H1 (cell line): Measurements from ENCODE around the gene ZNF3. TPM values are rescaled to one million over a fixed set of nuclear protein-coding genes. Genes with fewer than 3 reads are reported as not detected.

Experiments
- CTCF ChIA-PET: fragments of 300-600 bp; sonication (Branson Sonifier 250); formaldehyde crosslinking; loops from one replicate; lab custom pipeline; 2021; ENCODE audit not compliant: partially characterized antibody; lab: Charles Lee
- POLR2A ChIA-PET: fragments of 300-600 bp; sonication (Branson Sonifier 250); formaldehyde crosslinking; loops from one replicate; lab custom pipeline; 2021; ENCODE audit warnings: inconsistent platforms; ENCODE audit not compliant: partially characterized antibody; lab: Charles Lee
- DNase-seq, 2 experiments: peaks; one replicate each; pipeline versions ENCODE4 v3.0.0 to v3.0.0-alpha.2; 2010 to 2022; ENCODE audit warnings: low spot score in 2 of 2, low read depth in 1 of 2, mixed read lengths in 1 of 2
- FAIRE-seq: peaks from 2 replicates; lab custom pipeline; 2011; peaks lifted over from hg19 to GRCh38; lab: Jason Lieb, UNC
- H2AFZ ChIP-seq: 2 replicates; pipeline ENCODE4 v1.8.1; 2012; ENCODE audit warnings: low read length, inconsistent platforms
- H2AK5ac ChIP-seq: 2 replicates; pipeline ENCODE4 v1.6.1; 2013; ENCODE audit warnings: low read depth, low read length
- H2BK120ac ChIP-seq: replicated peaks from 2 replicates; pipeline ENCODE3; 2013; ENCODE audit warnings: low read depth, low read length, inconsistent platforms
- H2BK12ac ChIP-seq: 2 replicates; pipeline ENCODE4 v1.6.1; 2013; ENCODE audit warnings: low read depth, low read length
- H2BK15ac ChIP-seq: 2 replicates; pipeline ENCODE4 v1.6.1; 2013; ENCODE audit warnings: low read length
- H2BK20ac ChIP-seq: 2 replicates; pipeline ENCODE4 v1.6.1; 2013; ENCODE audit warnings: low read length
- H2BK5ac ChIP-seq: 2 replicates; pipeline ENCODE4 v1.6.1; 2013; ENCODE audit warnings: low read depth, low read length
- H3K14ac ChIP-seq: 2 replicates; pipeline ENCODE4 v1.6.1; 2013; ENCODE audit warnings: inconsistent platforms; ENCODE audit not compliant: insufficient read length
- H3K18ac ChIP-seq: 2 replicates; pipeline ENCODE4 v1.6.1; 2013; ENCODE audit warnings: low read length; ENCODE audit errors: extremely low read depth
- H3K23ac ChIP-seq: 2 replicates; pipeline ENCODE4 v1.6.1; 2013; ENCODE audit warnings: inconsistent platforms; ENCODE audit not compliant: insufficient read length
- H3K23me2 ChIP-seq: 2 replicates; pipeline ENCODE4 v1.6.1; 2013; ENCODE audit warnings: low read depth, low read length
- H3K27ac ChIP-seq: 2 replicates; pipeline ENCODE4 v1.6.1; 2011; ENCODE audit warnings: low read depth, low read length, inconsistent platforms
- H3K27me3 ChIP-seq, 4 experiments: replicated peaks in 1 of 4; 1 replicate in 1 of 4; 2 replicates in 3 of 4; pipeline versions ENCODE4 v1.6.1 to v1.8.1; 2011 to 2013; ENCODE audit warnings: low read length in 3 of 4, mild to moderate bottlenecking in 3 of 4, inconsistent platforms in 2 of 4, mixed read lengths in 2 of 4, moderate library complexity in 1 of 4; ENCODE audit not compliant: control insufficient read depth in 3 of 4, insufficient read depth in 3 of 4; ENCODE audit errors: extremely low read depth in 1 of 4
- H3K36me3 ChIP-seq, 4 experiments: 2 replicates each; pipeline versions ENCODE4 v1.6.1 to v1.8.1; 2011 to 2013; ENCODE audit warnings: mild to moderate bottlenecking in 4 of 4, low read length in 3 of 4, moderate library complexity in 2 of 4, control low read depth in 1 of 4, inconsistent platforms in 1 of 4; ENCODE audit not compliant: insufficient read depth in 4 of 4, control insufficient read depth in 2 of 4
- H3K4ac ChIP-seq: replicated peaks from 2 replicates; pipeline ENCODE3; 2013; ENCODE audit warnings: low read length, low read depth, mixed read lengths, inconsistent platforms; ENCODE audit not compliant: insufficient read length
- H3K4me1 ChIP-seq, 4 experiments: replicated peaks in 1 of 4; 1 replicate in 1 of 4; 2 replicates in 3 of 4; pipeline versions ENCODE4 v1.6.1 to v1.8.1; 2011 to 2013; ENCODE audit warnings: low read length in 3 of 4, inconsistent platforms in 2 of 4, mixed read lengths in 1 of 4; ENCODE audit not compliant: insufficient read depth in 4 of 4, control insufficient read depth in 3 of 4
- H3K4me2 ChIP-seq, 2 experiments: 2 replicates each; pipeline versions ENCODE4 v1.6.1 to v1.8.1; 2011 to 2013; ENCODE audit warnings: low read depth in 2 of 2, low read length in 2 of 2, control low read depth in 1 of 2, inconsistent platforms in 1 of 2, mild to moderate bottlenecking in 1 of 2; ENCODE audit not compliant: insufficient read depth in 1 of 2
- H3K4me3 ChIP-seq, 4 experiments: fragments of 200-600, 300-600 bp in 1 of 4; sonication (generic), shearing (Covaris generic), sonication (Bioruptor Twin) in 1 of 4; 2 replicates each; pipeline versions ENCODE4 v1.5.1 to v1.8.1; 2011 to 2016; ENCODE audit warnings: low read length in 4 of 4, low read depth in 3 of 4, control low read depth in 2 of 4, inconsistent platforms in 2 of 4, mild to moderate bottlenecking in 2 of 4, mixed read lengths in 1 of 4, moderate library complexity in 1 of 4; ENCODE audit not compliant: insufficient read depth in 2 of 4; ENCODE audit errors: extremely low read depth in 1 of 4
- H3K56ac ChIP-seq: replicated peaks from 2 replicates; pipeline ENCODE3; 2013; ENCODE audit warnings: low read depth, mild to moderate bottlenecking, mixed read lengths, low read length, inconsistent platforms; ENCODE audit not compliant: insufficient read length
- H3K79me1 ChIP-seq: 2 replicates; pipeline ENCODE4 v1.6.1; 2013; ENCODE audit warnings: low read depth, low read length, control low read depth
- H3K79me2 ChIP-seq, 2 experiments: 2 replicates each; pipeline versions ENCODE4 v1.6.1 to v1.8.1; 2012 to 2013; ENCODE audit warnings: low read length in 2 of 2, mild to moderate bottlenecking in 2 of 2, inconsistent platforms in 1 of 2; ENCODE audit not compliant: insufficient read depth in 2 of 2, control insufficient read depth in 1 of 2
- H3K9ac ChIP-seq, 4 experiments: replicated peaks in 1 of 4; 1 replicate in 1 of 4; 2 replicates in 3 of 4; pipeline versions ENCODE4 v1.6.1 to v1.8.1; 2011 to 2013; ENCODE audit warnings: low read depth in 3 of 4, low read length in 3 of 4, control low read depth in 2 of 4, mild to moderate bottlenecking in 2 of 4, moderate library complexity in 2 of 4, inconsistent platforms in 1 of 4; ENCODE audit errors: extremely low read depth in 1 of 4
- H3K9me3 ChIP-seq, 2 experiments: 2 replicates each; pipeline versions ENCODE4 v1.6.1 to v1.8.1; 2012 to 2013; ENCODE audit warnings: mild to moderate bottlenecking in 2 of 2, moderate library complexity in 2 of 2, control low read depth in 1 of 2, inconsistent platforms in 1 of 2, low read depth in 1 of 2, low read length in 1 of 2, mixed read lengths in 1 of 2; ENCODE audit not compliant: insufficient read depth in 2 of 2
- H4K20me1 ChIP-seq, 2 experiments: replicated peaks in 1 of 2; 2 replicates each; pipeline versions ENCODE3 to v1.8.1; 2011 to 2013; ENCODE audit warnings: inconsistent platforms in 2 of 2, low read length in 2 of 2, mild to moderate bottlenecking in 1 of 2; ENCODE audit not compliant: insufficient read depth in 2 of 2, control insufficient read depth in 1 of 2
- H4K5ac ChIP-seq: 2 replicates; pipeline ENCODE4 v1.6.1; 2013; ENCODE audit warnings: low read length, low read depth, mixed read lengths, inconsistent platforms; ENCODE audit not compliant: insufficient read length
- H4K8ac ChIP-seq: 2 replicates; pipeline ENCODE4 v1.8.0; 2013; ENCODE audit warnings: mild to moderate bottlenecking, moderate library complexity, low read length, inconsistent platforms; ENCODE audit not compliant: insufficient read depth; ENCODE audit errors: extremely low read depth
- H4K91ac ChIP-seq: replicated peaks from 2 replicates; pipeline ENCODE3; 2013; ENCODE audit warnings: low read length, mixed read lengths, inconsistent platforms; ENCODE audit not compliant: insufficient read length
- BRCA1 ChIP-seq: IDR thresholded peaks from 2 replicates; pipeline ENCODE4 v1.6.1; 2012; ENCODE audit warnings: low read depth, low read length, improper control_type of control experiment
- EZH2 ChIP-seq: fragments of 200-600 bp; sonication (generic); IDR thresholded peaks from 2 replicates; pipeline ENCODE4 v1.7.1; 2012; ENCODE audit warnings: low read depth, mild to moderate bottlenecking, moderate library complexity, low read length, inconsistent platforms; ENCODE audit not compliant: severe bottlenecking
- KDM5A ChIP-seq: fragments of 200-600 bp; IDR thresholded peaks from 2 replicates; pipeline ENCODE4 v1.7.1; 2012; ENCODE audit warnings: mild to moderate bottlenecking, low read length, inconsistent platforms, mixed read lengths
- NANOG ChIP-seq: IDR thresholded peaks from 2 replicates; pipeline ENCODE4 v1.6.1; 2011; ENCODE audit warnings: low read length, low read depth, mild to moderate bottlenecking, inconsistent platforms; ENCODE audit not compliant: insufficient read depth, poor library complexity, severe bottlenecking
- POLR2AphosphoS5 ChIP-seq: IDR thresholded peaks from 2 replicates; pipeline ENCODE4 v1.6.1; 2011; ENCODE audit warnings: low read depth, low read length
- RFX5 ChIP-seq: IDR thresholded peaks from 2 replicates; pipeline ENCODE4 v1.6.1; 2011; ENCODE audit warnings: low read depth, low read length, improper control_type of control experiment, borderline replicate concordance
- RNF2 ChIP-seq: fragments of 200-900, 300-1000 bp; sonication (generic); IDR thresholded peaks from 2 replicates; pipeline ENCODE4 v1.7.1; 2016; ENCODE audit warnings: borderline replicate concordance, low read depth, mild to moderate bottlenecking, antibody characterized with exemption, low read length; ENCODE audit not compliant: poor library complexity, severe bottlenecking; ENCODE audit errors: missing control alignments
- SP2 ChIP-seq: IDR thresholded peaks from 2 replicates; pipeline ENCODE4 v1.6.1; 2012; ENCODE audit warnings: mild to moderate bottlenecking, low read length, inconsistent platforms
- SUZ12 ChIP-seq: fragments of 200-600 bp; sonication (generic); IDR thresholded peaks from 2 replicates; pipeline ENCODE4 v1.6.1; 2012; ENCODE audit warnings: mild to moderate bottlenecking, inconsistent platforms, low read length, moderate library complexity, mixed read lengths
- TAF1 ChIP-seq: IDR thresholded peaks from 2 replicates; pipeline ENCODE4 v1.6.1; 2011; ENCODE audit warnings: mild to moderate bottlenecking, low read depth, low read length
- ZNF274 ChIP-seq: IDR thresholded peaks from 2 replicates; pipeline ENCODE4 v1.7.0; 2012; ENCODE audit warnings: low read length, borderline replicate concordance; ENCODE audit errors: extremely low read depth
- WGBS, 2 experiments: shearing (Covaris generic) in 1 of 2; methylation state at CpG; one replicate each; pipeline versions ENCODE4 v1.1.6 to v1.1.7; 2013 to 2015; ENCODE audit warnings: low lambda C conversion rate in 2 of 2, mixed read lengths in 2 of 2, inconsistent platforms in 1 of 2, low coverage in 1 of 2, missing lambda C conversion rate in 1 of 2; ENCODE audit not compliant: insufficient replicate concordance in 2 of 2, insufficient coverage in 1 of 2, insufficient read length in 1 of 2; ENCODE audit errors: extremely low coverage in 1 of 2, missing lambda C conversion rate in 1 of 2; 5-methylcytosine and 5-hydroxymethylcytosine counted together
- polyA plus RNA-seq, 7 experiments: library from polyadenylated mRNA; depleted of rRNA in 3 of 7; stranded (reverse) in 5 of 7; unstranded in 2 of 7; fragments of >200 nt in 5 of 7; fragments of 200-250 nt in 2 of 7; gene quantifications; 1 replicate in 5 of 7; 2 replicates in 1 of 7; 4 replicates in 1 of 7; pipeline versions ENCODE4 v1.2.1 to v1.2.3, GENCODE V29; 2011 to 2013; ENCODE audit warnings: missing spikeins in 2 of 7, mixed read lengths in 2 of 7
- total RNA-seq: library from RNA; stranded (reverse); fragmentation: NEBNext Ultra II Directional; extraction: Animal tissue kit (Norgen Biotek cat#: 25700); gene quantifications from 2 replicates; pipeline ENCODE4 v1.2.1, GENCODE V29; 2021
- TF ChIP-seq, protein P1 (sequence below): IDR thresholded peaks from 2 replicates; pipeline ENCODE4 v1.6.1; 2012; ENCODE audit warnings: low read length, inconsistent platforms

The ZNF3 gene
- total and polyA plus RNA-seq, 2 of the 8 experiments (the other 6 are each of a cell fraction or from before 2014, with no cell fraction given), result 26.9 to 49.1 TPM

DNA sequence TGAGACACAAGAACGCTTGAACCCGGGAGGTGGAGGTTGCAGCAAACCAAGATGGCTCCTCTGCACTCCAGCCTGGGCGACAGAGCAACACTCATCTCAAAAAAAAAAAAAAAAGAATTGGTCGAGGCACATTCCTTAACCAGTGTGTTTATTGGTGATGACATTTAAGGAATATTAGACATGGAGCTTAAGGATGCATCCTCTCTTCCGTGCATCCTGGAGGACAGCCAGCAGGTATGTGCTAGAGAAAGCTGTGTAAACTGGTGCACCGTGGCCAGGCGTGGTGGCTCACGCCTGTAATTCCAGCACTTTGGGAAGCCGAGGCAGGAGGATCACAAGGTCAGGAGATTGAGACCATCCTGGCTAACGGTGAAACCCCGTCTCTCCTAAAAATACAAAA, 54.3 kb downstream of the ZNF3 start:
- Histone ChIP-seq H3K27me3 (no peaks in the 10 kb centered on the region), H2BK12ac (no peak overlapping the region), H4K8ac (no peak overlapping the region), H2AFZ (no peak overlapping the region), H3K9me3 (no peaks in the 10 kb centered on the region), H3K56ac (no peak overlapping the region), H3K4ac (no peak overlapping the region), H3K23me2 (no peaks in the 10 kb centered on the region), H4K20me1 (peaks cover 0 to 3% of the 10 kb centered on the region in 2 experiments), H2AK5ac (no peak overlapping the region), H4K5ac (no peak overlapping the region), H2BK20ac (no peak overlapping the region), H3K27ac (no peak overlapping the region), H3K36me3 (peaks cover 15 to 60% (median 37%) of the 10 kb centered on the region in 4 experiments), H3K18ac (no peak overlapping the region), H3K9ac (no peak overlapping the region), H2BK120ac (no peak overlapping the region), H3K23ac (no peak overlapping the region), H2BK15ac (no peak overlapping the region), H3K4me2 (no peak overlapping the region), H3K4me1 (no peaks in the 10 kb centered on the region), H3K79me1 (peaks cover 2% of the 10 kb centered on the region; the same call in 1 of the 2 replicates), H4K91ac (no peak overlapping the region), H3K4me3 (no peak overlapping the region), H2BK5ac (no peak overlapping the region), H3K14ac (no peak overlapping the region), H3K79me2 (peaks cover 0 to 3% of the 10 kb centered on the region in 2 experiments; a peak in 1 of 4 replicates)
- FAIRE-seq (no peak), DNase-seq (no peak)
- WGBS, 2 experiments, result 91% methylated on average over 11 of the region's 11 CpGs; no CpG with 5 or more reads in 1 of the 2 experiments
- POLR2A ChIA-PET, result interaction anchor here (0.6 to 1.7 kb wide), 8 partner anchors 11 to 400 kb away, joined by 3 to 5 read pairs (median 3); no protein-coding TSS in a partner anchor
- CTCF ChIA-PET, result no interaction called here
- TF ChIP-seq SUZ12 (no peak), POLR2AphosphoS5 (no peak), RNF2 (no peak), NANOG (no peak), ZNF274 (no peak), BRCA1 (no peak), RFX5 (no peak), EZH2 (no peak), KDM5A (no peak), SP2 (no peak), TAF1 (no peak)
- TF ChIP-seq, protein P1, sequence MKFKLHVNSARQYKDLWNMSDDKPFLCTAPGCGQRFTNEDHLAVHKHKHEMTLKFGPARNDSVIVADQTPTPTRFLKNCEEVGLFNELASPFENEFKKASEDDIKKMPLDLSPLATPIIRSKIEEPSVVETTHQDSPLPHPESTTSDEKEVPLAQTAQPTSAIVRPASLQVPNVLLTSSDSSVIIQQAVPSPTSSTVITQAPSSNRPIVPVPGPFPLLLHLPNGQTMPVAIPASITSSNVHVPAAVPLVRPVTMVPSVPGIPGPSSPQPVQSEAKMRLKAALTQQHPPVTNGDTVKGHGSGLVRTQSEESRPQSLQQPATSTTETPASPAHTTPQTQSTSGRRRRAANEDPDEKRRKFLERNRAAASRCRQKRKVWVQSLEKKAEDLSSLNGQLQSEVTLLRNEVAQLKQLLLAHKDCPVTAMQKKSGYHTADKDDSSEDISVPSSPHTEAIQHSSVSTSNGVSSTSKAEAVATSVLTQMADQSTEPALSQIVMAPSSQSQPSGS, result no peak
